GM21737 (cell line): ENCODE measurements around the gene DGKE.

ENCODE experiments used
- ATAC-seq: cut with Tn5 transposase; IDR thresholded peaks from one replicate; pipeline ENCODE4 v1.9.1; 2021; ENCODE audit warnings: mild to moderate bottlenecking, moderate library complexity; ENCODE audit not compliant: unreplicated experiment

Gene DGKE

GRCh38 chr17:56913000-56913311 is 79.0 kb downstream of the DGKE start:
- ATAC-seq = no peak

DNA sequence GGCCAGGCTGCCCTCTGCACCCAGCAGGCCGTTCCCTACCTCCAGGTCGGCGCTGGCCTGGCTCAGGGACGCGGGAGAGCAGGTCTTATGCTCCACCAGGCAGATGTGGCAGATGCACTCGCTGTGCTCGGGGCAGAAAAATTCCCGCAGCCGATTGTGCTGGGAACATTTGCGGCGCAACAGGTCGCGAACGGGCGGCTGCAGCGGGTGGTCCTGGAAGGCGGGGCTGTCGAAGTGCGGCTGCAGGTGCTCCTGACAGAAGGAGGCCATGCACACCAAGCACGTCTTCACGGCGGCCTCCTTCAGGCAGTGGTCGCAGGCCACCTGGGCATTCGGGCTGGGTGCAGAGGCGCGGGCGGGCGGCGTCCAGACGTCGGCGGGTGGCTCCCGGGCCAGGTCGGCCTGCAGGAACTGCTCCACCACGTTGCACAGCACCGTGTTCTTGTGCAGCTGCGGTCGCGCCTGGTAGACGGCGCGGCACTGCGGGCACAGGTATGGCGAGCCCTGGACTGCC is 79.5 kb downstream of the DGKE start:
- ATAC-seq = peak; percentile 23

DNA sequence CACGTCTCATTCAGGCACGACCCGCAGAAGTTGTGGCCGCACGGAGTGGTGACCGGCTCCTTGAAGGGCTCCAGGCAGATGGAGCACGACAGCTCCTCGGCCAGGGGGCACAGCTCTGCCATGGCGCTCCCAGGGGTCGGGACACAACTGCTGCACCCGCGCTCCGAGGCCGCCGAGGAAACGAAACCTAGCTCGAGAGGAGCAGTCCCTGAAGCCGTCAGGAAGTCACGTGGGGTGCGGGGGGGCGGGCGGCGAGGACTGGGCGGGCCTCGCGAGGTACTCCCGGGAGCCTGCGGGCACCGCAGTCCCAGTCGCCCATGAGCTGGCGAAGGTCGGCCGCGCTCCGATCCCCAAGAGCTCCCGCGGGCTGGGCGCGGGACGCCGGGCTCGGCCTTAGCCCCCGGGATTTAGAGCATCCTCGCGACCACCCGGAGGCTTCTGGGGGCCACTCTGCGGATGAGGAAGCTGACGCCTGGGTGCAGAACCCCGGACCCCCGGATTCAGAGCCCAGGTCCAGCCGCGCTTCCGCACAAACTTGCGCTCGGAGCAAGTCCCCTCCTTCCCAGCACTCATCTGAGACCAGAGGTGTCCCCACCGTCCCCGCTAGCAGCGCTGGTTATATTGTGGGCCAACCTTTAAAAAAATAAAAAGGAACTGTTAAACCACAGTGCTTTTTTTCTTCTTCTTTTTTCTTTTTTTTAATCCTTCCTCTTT is 80.1 kb downstream of the DGKE start, which contains the start of gene TRIM25:
Gene TRIM25 (minus strand): TSS at position 183 of the 714 bp plus-strand sequence. CDS start 61 bp downstream, at position 122.
- ATAC-seq = peak; percentile 60

DNA sequence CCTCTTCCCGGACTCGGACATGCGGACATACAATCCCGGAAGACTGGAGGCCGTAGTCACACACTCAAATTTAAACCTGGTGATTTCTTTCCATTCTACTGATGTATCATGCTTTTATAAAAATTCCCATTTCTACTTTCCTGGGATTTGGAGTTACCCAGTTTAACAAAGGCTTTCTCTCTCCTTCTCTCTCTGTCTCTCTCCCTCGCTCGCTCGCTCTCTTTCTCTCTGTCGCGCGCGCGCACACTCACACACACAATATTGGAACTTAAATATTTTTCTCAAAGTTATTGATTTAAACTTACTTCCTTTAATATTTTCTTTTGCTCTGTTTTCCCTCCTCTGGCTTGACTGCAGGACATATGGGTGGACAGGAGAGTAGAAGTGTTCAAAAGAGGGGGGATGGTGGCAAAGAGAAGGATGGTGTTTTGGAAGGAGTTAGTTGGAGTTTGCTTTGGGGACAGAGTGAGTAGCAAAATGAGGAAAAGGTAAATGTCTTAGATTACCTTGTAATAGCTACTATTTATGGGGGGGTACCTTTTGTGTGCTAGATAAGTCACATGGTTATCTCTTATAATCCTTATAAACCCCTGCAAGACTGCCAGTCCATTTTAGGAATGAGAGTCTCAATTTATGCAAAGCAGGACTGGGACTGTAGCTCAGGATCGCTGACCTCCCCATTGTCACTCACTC is 80.8 kb downstream of the DGKE start:
- no peak for ATAC-seq

- ATAC-seq = no peak
Measured at GRCh38 chr17:56917559-56918296, 83.8 kb downstream of the DGKE start.

- no peak for ATAC-seq
Measured at GRCh38 chr17:56918916-56919315, 85.0 kb downstream of the DGKE start.
